T-helper 9 cell (primary cell): Measurements from ENCODE around the gene ADCY9.

ENCODE experiments used
- DNase-seq: peaks from one replicate; pipeline ENCODE4 v3.0.0-alpha.2; 2020

The ADCY9 gene

GRCh38 chr16:4120176-4120575 is 3.9 kb upstream of the ADCY9 start:
- no peak for DNase-seq

- DNase-seq = no peak
Observed at GRCh38 chr16:4117250-4117578, 972 bp upstream of the ADCY9 start.

- DNase-seq = no peak
Observed at GRCh38 chr16:4115949-4116318, 308 bp downstream of the ADCY9 start.

GRCh38 chr16:4115209-4115948 is 863 bp downstream of the ADCY9 start:
- peak; percentile 34 for DNase-seq

- no peak for DNase-seq
Observed at GRCh38 chr16:4114257-4115208, 1.7 kb downstream of the ADCY9 start.

GRCh38 chr16:4113358-4114256 is 2.6 kb downstream of the ADCY9 start:
- no peak for DNase-seq

GRCh38 chr16:4111748-4112696 is 4.2 kb downstream of the ADCY9 start:
- no peak for DNase-seq

GRCh38 chr16:4110680-4111079 is 5.6 kb downstream of the ADCY9 start:
- DNase-seq = no peak

GRCh38 chr16:4110065-4110464 is 6.2 kb downstream of the ADCY9 start:
- no peak for DNase-seq

GRCh38 chr16:4109250-4109736 is 6.9 kb downstream of the ADCY9 start:
- DNase-seq = no peak

GRCh38 chr16:4106516-4106915 is 9.7 kb downstream of the ADCY9 start:
- no peak for DNase-seq

GRCh38 chr16:4105848-4106247 is 10.4 kb downstream of the ADCY9 start:
- no peak for DNase-seq

GRCh38 chr16:4103745-4104144 is 12.5 kb downstream of the ADCY9 start:
- DNase-seq = no peak

GRCh38 chr16:4101421-4102219 is 14.6 kb downstream of the ADCY9 start:
- DNase-seq = no peak

- DNase-seq = no peak
Observed at GRCh38 chr16:4098501-4098900, 17.7 kb downstream of the ADCY9 start.

GRCh38 chr16:4097826-4098240 is 18.4 kb downstream of the ADCY9 start:
- DNase-seq = no peak

- no peak for DNase-seq
Observed at GRCh38 chr16:4096509-4096908, 19.7 kb downstream of the ADCY9 start.

GRCh38 chr16:4094127-4094773 is 22.0 kb downstream of the ADCY9 start:
- DNase-seq = no peak

- DNase-seq = no peak
Observed at GRCh38 chr16:4093495-4094126, 22.6 kb downstream of the ADCY9 start.
